GM18505 (cell line): ENCODE results near the gene RYR2.

Source experiments
- ATAC-seq: cut with Tn5 transposase; IDR thresholded peaks from one replicate; pipeline ENCODE4 v1.9.1; 2021; ENCODE audit not compliant: unreplicated experiment
- POLR2A ChIP-seq: IDR thresholded peaks from 4 replicates; pipeline ENCODE4 v1.6.1; 2011; ENCODE audit warnings: borderline replicate concordance; ENCODE audit not compliant: insufficient read depth, insufficient read length; ENCODE audit errors: extremely low read depth

Gene RYR2

GRCh38 chr1:237041795-237042525, at the start of gene RYR2:
Gene RYR2 (plus strand): TSS chr1:237042184. CDS start chr1:237042522, 338 bp downstream.
- TF ChIP-seq POLR2A, result no peak
- ATAC-seq, result no peak

DNA sequence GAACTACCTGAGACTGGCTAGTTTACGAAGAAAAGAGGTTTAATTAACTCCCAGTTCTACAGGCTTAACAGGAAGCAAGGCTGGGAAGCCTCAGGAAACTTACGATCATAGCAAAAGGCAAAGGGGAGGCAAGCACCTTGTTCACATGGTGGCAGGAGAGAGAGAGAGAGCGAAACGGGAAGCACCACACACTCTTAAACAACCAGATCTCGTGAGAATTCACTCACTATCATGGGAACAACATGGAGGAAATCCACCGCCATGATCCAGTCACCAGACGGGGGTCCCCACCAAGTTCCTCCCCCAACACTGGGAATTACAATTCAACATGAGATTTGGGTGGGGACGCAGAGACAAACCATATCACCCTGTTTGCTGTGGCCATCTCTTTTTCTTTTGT, 49.5 kb upstream of the RYR2 start:
- no peak for ATAC-seq
- no peak for TF ChIP-seq POLR2A

GRCh38 chr1:236994450-236994849, 47.5 kb upstream of the RYR2 start:
- ATAC-seq, result no peak
- no peak for TF ChIP-seq POLR2A

- no peak for ATAC-seq
- no peak for TF ChIP-seq POLR2A
Observed at GRCh38 chr1:236997361-236997760, 44.6 kb upstream of the RYR2 start.

DNA sequence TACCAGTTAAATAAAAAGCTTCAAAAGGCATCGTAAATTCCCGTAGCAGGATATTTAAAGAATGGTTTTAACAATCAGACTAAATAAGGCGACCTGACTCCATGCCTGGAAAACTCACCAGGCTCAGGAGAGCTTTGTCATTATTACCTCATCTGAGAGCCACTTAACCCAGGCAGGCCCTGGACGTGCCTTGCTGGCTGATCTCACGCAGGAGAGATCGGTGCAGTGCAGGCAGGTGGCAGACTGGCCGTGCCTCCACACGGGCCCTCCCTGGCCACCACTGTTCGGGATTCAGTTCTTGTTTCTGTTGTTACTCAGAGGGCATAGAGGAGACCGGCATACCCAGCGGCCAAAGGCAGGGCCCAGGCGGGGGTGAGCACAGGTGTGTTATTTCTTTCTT, 44.1 kb upstream of the RYR2 start:
- no peak for TF ChIP-seq POLR2A
- no peak for ATAC-seq

DNA sequence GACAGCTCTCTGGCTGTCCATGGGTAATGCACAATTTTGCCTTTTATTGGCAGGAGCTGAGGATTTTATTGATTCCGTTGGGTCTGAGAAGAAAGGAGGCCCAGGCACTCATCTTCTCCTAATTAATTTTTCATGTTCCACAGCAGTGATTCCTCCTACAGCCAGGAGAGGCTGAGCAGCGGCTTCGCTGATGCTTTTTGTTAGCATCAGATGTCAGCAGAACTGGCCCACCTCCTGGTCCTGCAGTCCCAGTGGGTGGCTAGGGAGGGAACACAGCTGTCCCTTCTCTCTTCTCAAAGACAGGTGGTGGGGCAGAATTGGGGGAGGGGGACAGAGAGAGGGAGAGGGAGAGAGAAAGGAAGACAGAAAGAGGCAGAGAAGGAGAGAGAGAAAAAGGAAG, 43.4 kb upstream of the RYR2 start:
- no peak for TF ChIP-seq POLR2A
- ATAC-seq, result no peak

DNA sequence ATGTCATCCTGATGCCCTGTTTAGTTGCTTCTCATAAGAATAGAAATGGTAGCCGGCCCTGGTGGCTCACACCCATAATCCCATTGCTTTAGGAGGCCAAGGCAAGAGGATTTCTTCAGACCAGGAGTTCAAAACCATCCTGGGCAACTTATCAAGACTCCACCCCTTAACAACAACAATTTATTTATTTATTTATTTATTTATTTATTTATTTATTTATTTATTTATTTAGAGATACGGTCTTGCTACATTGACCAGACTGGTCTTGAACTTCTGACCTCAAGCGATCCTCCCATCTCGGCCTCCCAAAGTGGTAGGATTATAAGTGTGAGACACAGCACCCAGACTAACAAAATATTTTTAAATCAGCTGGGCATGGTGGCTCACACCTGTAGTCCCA, 41.8 kb upstream of the RYR2 start:
- ATAC-seq, result no peak
- no peak for TF ChIP-seq POLR2A

DNA sequence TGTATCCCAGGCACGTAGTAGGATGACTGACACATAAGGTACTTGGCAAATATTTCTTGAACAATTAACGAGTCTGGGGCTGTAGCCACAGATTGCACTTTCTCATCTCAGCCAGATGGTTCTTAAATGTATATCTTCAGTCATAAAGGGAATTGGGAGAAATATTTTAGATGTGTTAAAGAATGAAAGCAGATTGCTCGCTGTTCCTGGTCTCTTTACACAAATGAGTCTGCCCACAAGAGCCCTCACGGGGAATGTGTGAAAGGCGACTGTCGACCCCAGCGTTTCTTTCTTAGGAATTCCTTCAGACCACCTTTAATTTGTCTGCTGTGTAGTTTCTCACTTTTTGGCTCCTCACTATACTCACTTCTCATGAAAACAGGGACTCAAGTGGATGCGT, 38.5 kb upstream of the RYR2 start:
- ATAC-seq, result no peak
- no peak for TF ChIP-seq POLR2A

DNA sequence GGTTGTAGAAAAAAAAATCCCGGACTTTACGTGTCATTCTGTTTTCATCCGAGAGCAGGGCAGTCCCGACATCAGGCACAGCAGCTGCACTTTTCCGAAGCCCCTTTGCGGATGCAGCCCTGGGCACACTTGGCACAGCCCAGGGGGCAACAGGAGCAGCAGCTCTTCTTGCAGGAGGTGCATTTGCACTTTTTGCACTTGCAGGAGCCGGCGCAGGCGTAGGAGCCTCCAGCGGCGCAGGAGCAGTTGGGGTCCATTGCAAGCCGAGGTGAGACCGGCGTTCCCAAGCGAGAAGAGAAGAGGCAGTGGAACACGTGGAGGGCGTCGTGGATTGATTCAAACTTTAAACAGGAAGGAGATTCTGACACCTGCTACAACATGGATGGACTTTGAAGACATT, 37.9 kb upstream of the RYR2 start, which contains the start of gene MT1HL1:
TSS of gene MT1HL1 (minus strand) at position 326 of the 400 bp plus-strand sequence. CDS start at position 257, 69 bp downstream.
- no peak for ATAC-seq
- no peak for TF ChIP-seq POLR2A

DNA sequence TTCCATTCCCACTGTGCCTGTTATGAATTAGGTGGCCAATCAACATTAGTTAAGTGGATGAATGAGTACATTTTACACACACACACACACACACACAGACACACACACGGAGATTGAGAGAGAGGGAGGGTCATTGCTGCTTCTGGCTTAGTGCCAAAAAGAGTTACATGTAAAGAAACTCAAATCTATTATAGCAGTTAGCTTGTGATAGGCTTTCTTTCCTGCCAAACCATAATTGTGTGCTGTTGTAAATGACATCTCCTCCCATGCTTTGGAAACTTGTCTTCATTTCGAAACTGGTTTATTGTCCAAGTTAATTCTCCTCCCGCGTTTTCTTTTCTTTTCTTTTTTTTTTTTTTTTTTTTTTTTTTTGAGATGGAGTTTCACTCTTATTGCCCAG, 36.3 kb upstream of the RYR2 start:
- ATAC-seq, result no peak

GRCh38 chr1:237007147-237007881, 34.7 kb upstream of the RYR2 start:
- no peak for ATAC-seq
- no peak for TF ChIP-seq POLR2A

More for the DNA sequence above, 36.3 kb upstream of the RYR2 start:
- no peak for TF ChIP-seq POLR2A

DNA sequence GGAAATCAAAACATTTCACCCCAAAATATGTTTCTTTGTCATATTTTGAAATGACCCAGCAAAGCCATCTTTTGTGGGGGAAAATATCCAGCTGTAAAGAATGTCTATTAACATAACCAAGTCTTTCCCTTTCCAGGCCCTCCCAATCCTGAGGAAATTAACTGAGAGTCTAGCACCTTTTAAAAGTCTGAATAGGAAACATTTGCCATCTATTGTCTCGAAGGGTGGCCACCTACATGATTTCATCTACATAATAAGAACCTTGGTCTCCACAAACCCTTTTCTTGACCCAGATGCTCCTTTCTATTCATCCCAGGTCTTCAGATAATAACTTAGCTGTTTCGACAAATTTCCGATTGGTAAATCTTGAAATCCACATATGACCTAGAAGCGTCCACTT, 32.4 kb upstream of the RYR2 start:
- no peak for TF ChIP-seq POLR2A
- ATAC-seq, result no peak

- no peak for ATAC-seq
- TF ChIP-seq POLR2A, result no peak
Observed at GRCh38 chr1:237011432-237011831, 30.6 kb upstream of the RYR2 start.

GRCh38 chr1:237012361-237012760, 29.6 kb upstream of the RYR2 start:
- no peak for TF ChIP-seq POLR2A
- no peak for ATAC-seq
